ENCODE data around the gene MTCP1. TPM values are rescaled to one million over a fixed set of nuclear protein-coding genes. Genes with fewer than 3 reads are reported as not detected.

MTCP1 gene
- total and polyA plus RNA-seq, 9 of the 15 experiments (the other 6 are each of a cell fraction or from before 2014, with no cell fraction given), result 12.7 to 28.0 (median 22.9) TPM

- TF ChIP-seq XRCC5 (IDR thresholded peaks at IDR 0.05; ENCODE audit: low read depth, low read length), result no peak
Measured at GRCh38 chrX:155055494-155055893, 15.4 kb downstream of the MTCP1 start (continued).

DNA sequence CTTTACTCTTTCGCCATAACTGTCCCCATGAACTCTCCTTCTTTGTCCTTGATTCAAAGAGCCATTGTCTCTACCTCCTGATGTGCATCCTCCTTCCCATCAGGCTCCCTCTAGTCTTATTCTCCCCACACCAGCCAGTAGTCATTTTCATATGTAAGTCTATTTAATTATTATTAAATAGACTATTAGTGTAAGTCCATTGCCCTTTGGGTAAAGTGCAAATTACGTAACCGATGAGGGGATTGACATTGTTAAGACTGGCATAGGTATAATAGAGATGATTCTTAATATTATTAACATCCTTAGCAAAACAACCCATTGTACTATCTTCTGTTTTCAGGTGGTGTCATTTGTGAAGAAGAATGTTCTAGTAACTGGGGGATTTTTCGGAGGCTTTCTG, 16.7 kb downstream of the MTCP1 start:
- no peak for ATAC-seq
- Histone ChIP-seq H3K79me2 (ENCODE audit: control insufficient read depth, insufficient read depth, low read length) (peaks cover 8% of the 10 kb centered on the region; the same call in 1 of the 3 replicates), H4K20me1 (replicated peaks; ENCODE audit: control insufficient read depth, insufficient read depth, low read length) (no peaks in the 10 kb centered on the region), H2AFZ (ENCODE audit: low read depth, low read length) (no peak overlapping the region), H3K9me3 (replicated peaks; ENCODE audit: control insufficient read depth, insufficient read depth, low read depth, low read length) (no peaks in the 10 kb centered on the region), H3K36me3 (ENCODE audit: control insufficient read depth, insufficient read depth, low read length) (peaks cover 49% of the 10 kb centered on the region; the same call in 2 of the 3 replicates), H3K27ac (ENCODE audit: extremely low read depth, low read depth, low read length) (no peak overlapping the region), H3K27me3 (ENCODE audit: control insufficient read depth in 2 of 2, insufficient read depth in 2 of 2, low read length in 2 of 2) (no peaks in the 10 kb centered on the region), H3K9ac (ENCODE audit: insufficient read depth in 1 of 2, low read depth in 2 of 2, low read length in 2 of 2) (no peak overlapping the region), H3K9me1 (ENCODE audit: control insufficient read depth, insufficient read depth, low read length) (no peaks in the 10 kb centered on the region), H3K4me3 (no peak overlapping the region), H3K4me1 (replicated peaks in 1 of 2; ENCODE audit: control insufficient read depth in 2 of 2, insufficient read depth in 2 of 2, low read length in 2 of 2) (peaks cover 0 to 9% of the 10 kb centered on the region in 2 experiments; a peak in 3 of 5 replicates), H3K4me2 (ENCODE audit: insufficient read depth, low read length) (no peak overlapping the region)
- ChIA-PET POLR2A (no interaction called here), CTCF (ENCODE audit: low intra/inter-chr PET ratio) (no interaction called here)
- intact Hi-C loops (cut with micrococcal nuclease), result no loop called here
- WGBS (ENCODE audit: insufficient coverage, low coverage, missing lambda C conversion rate), result 98% methylated on average over 4 of the region's 4 CpGs
- BruUV-seq (replicated peaks), result no TSS peak
- FAIRE-seq, result no peak
- no peak for DNase-seq (ENCODE audit: extremely low read depth in 1 of 4, low spot score in 3 of 4)
- in situ Hi-C loops (cut with MboI), result no loop called here
- TF ChIP-seq ZFPM2 (CRISPR knock-in tag; IDR thresholded peaks at IDR 0.05), result no peak
- TF ChIP-seq, protein P1, sequence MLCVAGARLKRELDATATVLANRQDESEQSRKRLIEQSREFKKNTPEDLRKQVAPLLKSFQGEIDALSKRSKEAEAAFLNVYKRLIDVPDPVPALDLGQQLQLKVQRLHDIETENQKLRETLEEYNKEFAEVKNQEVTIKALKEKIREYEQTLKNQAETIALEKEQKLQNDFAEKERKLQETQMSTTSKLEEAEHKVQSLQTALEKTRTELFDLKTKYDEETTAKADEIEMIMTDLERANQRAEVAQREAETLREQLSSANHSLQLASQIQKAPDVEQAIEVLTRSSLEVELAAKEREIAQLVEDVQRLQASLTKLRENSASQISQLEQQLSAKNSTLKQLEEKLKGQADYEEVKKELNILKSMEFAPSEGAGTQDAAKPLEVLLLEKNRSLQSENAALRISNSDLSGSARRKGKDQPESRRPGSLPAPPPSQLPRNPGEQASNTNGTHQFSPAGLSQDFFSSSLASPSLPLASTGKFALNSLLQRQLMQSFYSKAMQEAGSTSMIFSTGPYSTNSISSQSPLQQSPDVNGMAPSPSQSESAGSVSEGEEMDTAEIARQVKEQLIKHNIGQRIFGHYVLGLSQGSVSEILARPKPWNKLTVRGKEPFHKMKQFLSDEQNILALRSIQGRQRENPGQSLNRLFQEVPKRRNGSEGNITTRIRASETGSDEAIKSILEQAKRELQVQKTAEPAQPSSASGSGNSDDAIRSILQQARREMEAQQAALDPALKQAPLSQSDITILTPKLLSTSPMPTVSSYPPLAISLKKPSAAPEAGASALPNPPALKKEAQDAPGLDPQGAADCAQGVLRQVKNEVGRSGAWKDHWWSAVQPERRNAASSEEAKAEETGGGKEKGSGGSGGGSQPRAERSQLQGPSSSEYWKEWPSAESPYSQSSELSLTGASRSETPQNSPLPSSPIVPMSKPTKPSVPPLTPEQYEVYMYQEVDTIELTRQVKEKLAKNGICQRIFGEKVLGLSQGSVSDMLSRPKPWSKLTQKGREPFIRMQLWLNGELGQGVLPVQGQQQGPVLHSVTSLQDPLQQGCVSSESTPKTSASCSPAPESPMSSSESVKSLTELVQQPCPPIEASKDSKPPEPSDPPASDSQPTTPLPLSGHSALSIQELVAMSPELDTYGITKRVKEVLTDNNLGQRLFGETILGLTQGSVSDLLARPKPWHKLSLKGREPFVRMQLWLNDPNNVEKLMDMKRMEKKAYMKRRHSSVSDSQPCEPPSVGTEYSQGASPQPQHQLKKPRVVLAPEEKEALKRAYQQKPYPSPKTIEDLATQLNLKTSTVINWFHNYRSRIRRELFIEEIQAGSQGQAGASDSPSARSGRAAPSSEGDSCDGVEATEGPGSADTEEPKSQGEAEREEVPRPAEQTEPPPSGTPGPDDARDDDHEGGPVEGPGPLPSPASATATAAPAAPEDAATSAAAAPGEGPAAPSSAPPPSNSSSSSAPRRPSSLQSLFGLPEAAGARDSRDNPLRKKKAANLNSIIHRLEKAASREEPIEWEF (CRISPR knock-in tag; IDR thresholded peaks at IDR 0.05), result no peak
- no peak for TF ChIP-seq SRSF9 (IDR thresholded peaks at IDR 0.05; ENCODE audit: borderline replicate concordance, low read depth, low read length)
- no peak for TF ChIP-seq E2F6 (IDR thresholded peaks at IDR 0.05; ENCODE audit: borderline replicate concordance in 1 of 2, extremely low read depth in 1 of 2, insufficient read depth in 1 of 2, insufficient read length in 1 of 2, low read depth in 1 of 2, low read length in 1 of 2, poor library complexity in 1 of 2, severe bottlenecking in 1 of 2)
- TF ChIP-seq MEF2D (tag; conservative IDR thresholded peaks at IDR 0.05; ENCODE audit: low read depth), result no peak
- no peak for TF ChIP-seq ID3 (CRISPR knock-in tag; IDR thresholded peaks at IDR 0.05)
- TF ChIP-seq ID3 (tag; IDR thresholded peaks at IDR 0.05), result no peak
- TF ChIP-seq CBX1 (IDR thresholded peaks at IDR 0.05; ENCODE audit: low read depth), result no peak
